HuH-7 (cell line): ENCODE results near the gene HECW1.

ENCODE experiments used
- DNase-seq: peaks from one replicate; pipeline ENCODE4 v3.0.0; 2011; ENCODE audit warnings: low spot score

Gene HECW1

DNA sequence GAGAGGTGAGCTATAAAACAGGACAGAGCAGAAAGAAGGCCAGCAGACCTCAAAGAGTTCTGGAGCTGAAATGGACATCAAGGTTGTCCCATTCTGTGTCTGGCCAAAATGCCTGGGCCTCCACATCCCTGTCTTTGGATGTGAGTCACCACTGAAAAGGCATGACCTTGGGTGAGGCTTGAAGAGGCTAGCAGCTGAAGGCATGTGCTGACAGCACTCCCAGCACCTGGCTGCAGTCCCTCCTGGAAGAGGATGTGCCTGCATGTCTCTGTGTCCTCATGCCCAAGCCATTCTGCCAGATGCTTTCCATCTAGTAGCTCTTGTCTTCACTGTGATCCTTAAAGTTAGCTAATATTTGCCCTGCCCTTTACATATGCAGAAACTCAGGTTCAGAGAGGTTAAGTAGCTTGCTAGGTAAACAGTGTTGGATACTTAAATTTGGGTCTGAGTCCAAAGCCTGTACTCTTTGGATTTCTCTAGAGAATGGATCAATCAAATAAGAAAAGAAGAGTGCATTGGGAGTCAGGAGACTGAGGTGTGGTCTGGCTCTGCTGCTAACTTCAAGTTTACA is 35.8 kb downstream of the HECW1 start:
- DNase-seq: no peak

DNA sequence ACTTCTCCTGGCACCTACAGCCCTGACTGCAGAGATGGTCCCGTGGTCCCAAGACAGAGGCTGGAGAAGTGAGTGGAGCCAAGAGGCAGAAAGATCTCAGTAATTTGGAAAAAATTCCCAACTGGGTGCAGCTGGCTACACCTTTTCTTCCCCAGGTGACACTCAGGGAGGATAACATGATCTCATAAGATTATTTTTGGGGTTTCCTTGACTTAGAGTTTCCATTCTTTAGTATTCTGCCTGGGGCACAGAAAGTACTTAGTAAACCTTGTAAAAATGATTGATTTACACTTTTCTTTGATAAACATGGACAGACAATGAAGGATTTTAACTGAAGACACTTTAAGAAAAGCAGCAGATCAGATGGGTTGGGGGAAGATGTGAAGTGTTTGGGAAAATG is 38.6 kb downstream of the HECW1 start:
- DNase-seq: no peak

DNA sequence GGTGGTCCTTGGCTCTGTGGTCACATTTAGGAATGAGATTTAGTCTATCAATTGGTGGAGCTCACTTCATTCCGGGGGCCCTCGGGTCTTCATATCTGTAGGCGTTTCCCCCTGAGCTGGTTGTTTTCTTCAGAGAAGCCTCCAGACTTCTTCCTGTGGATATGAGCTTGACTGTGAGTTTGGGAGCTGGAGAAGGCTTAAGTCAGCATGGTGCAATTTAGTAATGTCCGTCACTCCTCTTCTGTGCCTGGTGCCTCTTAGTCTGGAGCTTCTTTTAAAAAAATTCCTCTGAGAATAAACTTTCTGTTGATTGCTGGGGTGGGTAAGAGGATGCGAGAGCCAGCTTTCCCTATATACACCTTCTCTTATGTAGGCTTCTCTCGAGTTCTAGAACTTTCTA is 40.2 kb downstream of the HECW1 start:
- no peak for DNase-seq

DNA sequence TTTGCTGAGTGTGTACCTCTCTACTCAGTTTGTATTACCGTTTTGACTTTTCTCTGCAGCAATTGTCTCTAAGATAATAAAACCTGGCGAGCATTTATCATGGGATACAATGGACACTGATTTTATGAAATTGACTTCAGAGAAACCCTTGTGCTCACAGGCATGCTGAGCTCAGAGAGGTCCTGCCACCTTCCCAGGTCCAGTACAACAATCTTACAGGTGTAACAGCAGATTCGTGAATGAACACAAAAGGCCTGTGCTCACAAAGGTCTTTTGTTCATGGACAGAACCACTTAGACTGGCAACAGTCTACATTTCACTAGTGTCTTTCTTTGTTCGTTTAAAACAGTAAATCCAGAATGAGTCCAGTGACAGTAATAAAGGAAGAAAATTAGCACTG is 43.2 kb downstream of the HECW1 start:
- no peak for DNase-seq

DNA sequence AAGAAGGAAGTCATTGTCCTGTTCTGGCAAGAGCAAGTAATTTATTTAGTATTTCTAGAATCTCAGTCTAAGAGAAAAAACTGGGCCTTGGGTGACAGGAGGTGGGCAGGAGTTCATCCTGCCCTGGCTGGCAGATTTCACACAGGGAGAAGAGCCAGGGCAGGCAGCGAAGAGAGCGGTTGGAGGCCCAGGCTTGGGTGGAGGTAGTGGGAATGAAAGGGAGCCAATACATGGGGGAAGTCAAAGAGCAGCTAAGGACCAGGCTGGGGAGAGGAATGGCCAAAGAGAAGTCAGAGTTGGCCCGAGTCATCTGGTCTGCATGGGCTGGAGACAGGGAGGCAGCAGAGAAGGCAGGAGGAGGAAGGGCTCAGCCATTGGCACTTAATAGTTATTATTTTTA is 51.4 kb downstream of the HECW1 start:
- DNase-seq: no peak

GRCh38 chr7:43164757-43165156 is 52.3 kb downstream of the HECW1 start:
- DNase-seq: no peak

- no peak for DNase-seq
Measured at GRCh38 chr7:43166686-43167085, 54.2 kb downstream of the HECW1 start.

DNA sequence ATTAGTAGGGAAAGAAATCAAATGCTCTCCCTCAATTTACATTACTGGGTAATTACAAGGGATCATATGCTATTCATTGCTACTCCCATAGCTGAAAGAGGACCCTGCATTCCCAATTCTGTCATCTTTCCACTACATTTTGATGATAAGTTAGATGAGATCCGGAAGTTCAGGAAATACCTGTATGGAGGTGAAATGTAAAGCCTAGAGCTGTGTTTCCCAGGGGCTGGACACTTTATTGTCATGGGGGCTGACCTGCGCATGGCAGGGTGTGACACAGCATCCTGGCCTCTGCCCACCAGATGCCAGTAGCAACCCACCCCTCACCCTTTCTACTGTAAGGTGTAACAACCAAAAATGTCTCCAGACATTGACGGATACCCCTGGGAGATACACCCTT is 56.6 kb downstream of the HECW1 start:
- DNase-seq: no peak

- no peak for DNase-seq
Measured at GRCh38 chr7:43170571-43170970, 58.1 kb downstream of the HECW1 start.

DNA sequence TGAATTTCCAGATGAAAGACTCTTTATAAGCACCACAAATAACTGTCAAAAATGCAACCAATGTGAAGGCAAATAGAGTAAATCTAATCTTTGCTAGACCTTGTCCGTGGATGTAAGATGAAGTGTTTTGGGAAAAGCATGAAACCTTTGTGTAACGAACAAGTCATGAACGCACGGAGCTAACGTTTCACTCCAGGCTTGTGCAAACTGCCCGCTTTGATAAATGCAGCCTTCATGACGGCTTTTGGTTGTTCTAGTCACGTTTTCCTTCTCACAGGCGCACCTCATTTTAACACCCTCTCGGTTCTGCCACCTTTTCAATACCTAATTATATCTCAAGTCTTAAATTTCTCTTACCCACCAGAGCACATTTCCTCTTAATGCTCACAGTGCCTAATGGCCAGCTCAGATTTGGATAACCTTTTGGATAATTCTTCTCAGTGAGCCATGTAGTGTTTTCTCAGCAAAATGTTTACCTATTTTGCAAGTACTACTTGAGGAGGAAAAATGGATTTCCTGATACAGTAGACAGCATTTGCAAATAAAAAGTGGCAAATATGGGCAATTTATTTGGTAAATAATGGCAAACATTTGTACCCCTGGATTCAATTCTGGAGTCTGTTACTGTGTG is 63.2 kb downstream of the HECW1 start:
- no peak for DNase-seq

DNA sequence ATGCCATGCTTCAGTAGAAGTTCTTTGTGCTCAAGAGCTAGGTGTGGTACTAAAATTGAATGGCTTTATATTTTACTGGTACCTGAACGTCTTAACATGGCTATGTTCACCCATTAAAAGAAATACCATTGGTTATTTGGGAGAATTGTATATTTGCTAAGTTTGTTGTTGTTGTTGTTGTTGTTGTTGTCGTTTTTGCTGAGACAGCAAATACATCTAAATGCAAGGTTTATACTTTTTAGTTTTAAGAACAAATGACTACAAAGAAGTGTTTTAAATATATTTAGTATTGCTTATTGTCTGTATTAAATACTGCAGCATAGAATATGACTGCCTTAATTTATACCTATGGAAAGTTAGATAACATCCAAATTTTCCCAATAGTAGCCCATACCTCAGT is 66.9 kb downstream of the HECW1 start:
- DNase-seq: no peak

GRCh38 chr7:43192806-43193460 is 80.5 kb downstream of the HECW1 start:
- no peak for DNase-seq

- no peak for DNase-seq
Measured at GRCh38 chr7:43193893-43194292, 81.4 kb downstream of the HECW1 start.

GRCh38 chr7:43195256-43195655 is 82.8 kb downstream of the HECW1 start:
- no peak for DNase-seq

GRCh38 chr7:43195768-43196167 is 83.3 kb downstream of the HECW1 start:
- DNase-seq: no peak

- no peak for DNase-seq
Measured at GRCh38 chr7:43196379-43196778, 83.9 kb downstream of the HECW1 start.

GRCh38 chr7:43198016-43198415 is 85.6 kb downstream of the HECW1 start:
- DNase-seq: no peak

DNA sequence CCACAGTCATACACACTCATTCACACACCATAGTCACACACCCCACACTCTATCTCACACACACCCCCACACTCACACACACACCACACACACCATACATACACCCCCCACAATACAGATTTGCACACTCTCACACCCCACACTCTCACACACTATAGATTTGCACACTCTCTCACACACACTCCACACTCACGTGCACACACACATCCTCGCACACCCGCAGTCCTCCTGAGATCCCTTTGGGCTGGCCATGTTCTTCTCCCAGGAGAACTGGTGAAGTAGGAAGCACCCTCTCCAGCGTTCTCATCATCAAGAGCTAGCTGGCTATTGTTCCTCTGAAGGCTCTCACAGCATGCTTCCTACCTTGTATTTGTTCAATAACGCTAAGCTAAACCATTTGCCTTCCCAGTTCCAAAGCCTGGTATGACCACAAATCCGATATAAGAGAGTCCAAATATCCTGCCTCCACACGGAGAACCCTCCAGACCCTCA is 86.2 kb downstream of the HECW1 start:
- DNase-seq: no peak

DNA sequence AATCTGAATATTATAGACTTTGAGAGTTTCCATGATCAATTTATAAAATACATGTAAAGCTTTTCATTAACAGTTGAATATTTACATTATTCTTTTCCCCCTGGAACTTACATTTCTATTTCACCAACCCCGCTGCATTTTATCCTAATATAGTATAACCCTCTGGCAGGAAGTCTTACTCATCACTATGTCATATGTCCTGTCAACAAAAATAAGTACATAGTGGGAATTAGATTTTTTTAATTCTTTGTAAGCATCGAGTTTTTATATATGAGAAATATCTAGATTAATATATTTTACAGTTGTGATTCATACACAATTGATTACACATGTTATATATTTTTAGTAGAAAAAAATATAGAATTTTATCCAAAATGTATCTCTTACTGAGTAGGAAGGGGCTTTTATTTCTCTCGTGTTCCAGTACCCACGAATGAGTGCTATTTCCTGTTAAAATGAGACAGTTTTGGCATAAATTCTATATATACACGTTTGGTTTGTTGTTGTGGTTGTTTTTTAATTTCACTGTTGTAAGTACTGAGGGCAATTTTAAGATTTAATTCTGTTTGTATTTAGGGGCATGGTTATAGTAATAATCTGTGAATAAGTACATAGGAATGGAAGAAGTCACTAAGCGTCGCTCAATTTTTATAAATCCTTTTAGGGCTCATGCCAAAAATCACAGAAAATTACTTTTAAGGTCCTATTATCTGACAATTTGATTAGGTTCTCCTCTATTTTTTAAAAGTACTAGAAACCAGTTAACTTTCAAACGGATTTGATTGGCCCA is 87.1 kb downstream of the HECW1 start:
- DNase-seq: no peak

DNA sequence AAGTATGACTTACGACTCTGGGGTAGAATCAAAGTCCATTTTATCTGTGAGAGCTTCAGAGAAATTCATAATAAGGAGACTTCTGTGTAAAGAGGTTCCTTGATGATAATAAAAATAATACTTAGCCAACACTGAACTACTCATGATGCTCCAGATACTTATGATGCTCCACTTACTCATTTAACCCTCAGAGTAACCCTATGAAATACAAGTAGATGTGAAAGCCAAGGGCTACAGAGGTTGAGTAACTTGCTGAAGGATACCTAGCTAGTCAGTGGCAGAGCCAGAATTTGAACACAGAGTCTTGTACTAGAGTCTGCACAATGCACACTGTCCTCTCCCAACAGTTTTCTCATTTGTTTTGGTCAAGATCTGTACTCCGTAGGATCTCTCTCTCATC is 89.5 kb downstream of the HECW1 start:
- no peak for DNase-seq

GRCh38 chr7:43204081-43204480 is 91.6 kb downstream of the HECW1 start:
- DNase-seq: no peak

DNA sequence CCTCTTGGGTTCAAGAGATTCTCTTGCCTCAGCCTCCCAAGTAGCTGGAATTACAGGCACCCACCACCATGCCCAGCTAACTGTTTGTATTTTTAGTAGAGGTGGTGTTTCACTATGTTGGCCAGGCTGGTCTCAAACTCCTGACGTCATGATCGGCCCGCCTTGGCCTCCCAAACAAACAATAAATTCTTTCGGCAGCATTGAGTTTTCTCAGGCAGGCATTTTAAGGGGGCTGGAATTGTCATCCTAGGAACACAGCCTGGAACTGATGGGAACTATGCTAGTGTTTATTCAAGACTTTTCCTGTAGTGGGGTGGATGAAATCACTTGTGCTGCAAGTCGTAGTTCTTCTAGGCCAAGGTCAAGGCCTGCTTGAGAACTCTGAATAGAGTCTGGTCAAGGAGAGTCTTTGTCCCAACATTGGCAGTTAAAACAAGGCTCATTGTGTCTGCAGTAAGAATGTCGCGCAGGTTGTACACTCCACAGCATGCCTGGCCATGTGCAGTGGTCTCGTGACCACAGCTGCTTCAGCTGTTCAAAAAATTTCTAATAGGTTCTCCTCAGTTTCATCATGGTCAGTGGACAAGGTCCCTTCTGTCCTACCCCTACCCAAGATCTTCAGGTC is 92.8 kb downstream of the HECW1 start:
- DNase-seq: no peak
